Testis (tissue), 3 donors: Measurements from ENCODE around the gene BTBD10. TPM values are rescaled to one million over a fixed set of nuclear protein-coding genes. Genes with fewer than 3 reads are reported as not detected.
A peak's percentile ranks its signal among the peaks of the same experiment; 100 is the strongest.

Source experiments
- DNase-seq: peaks from one replicate; pipeline ENCODE4 v3.0.0-alpha.2; 2019
- H3K27ac ChIP-seq, 2 donors: fragments of 200-600 bp; sonication (generic); one replicate each; pipeline ENCODE4 v1.5.1; 2019
- H3K27me3 ChIP-seq: fragments of 200-600 bp; sonication (generic); one replicate; pipeline ENCODE4 v1.5.1; 2019
- H3K36me3 ChIP-seq: fragments of 200-600 bp; sonication (generic); one replicate; pipeline ENCODE4 v1.5.1; 2017; ENCODE audit warnings: low read depth; ENCODE audit errors: missing control alignments
- H3K4me1 ChIP-seq: fragments of 200-600 bp; sonication (generic); one replicate; pipeline ENCODE4 v1.5.1; 2019
- H3K4me3 ChIP-seq, 2 donors: fragments of 200-600 bp; sonication (generic); one replicate each; pipeline ENCODE4 v1.5.1; 2017 to 2019
- H3K9me3 ChIP-seq: fragments of 200-600 bp; sonication (generic); one replicate; pipeline ENCODE4 v1.5.1; 2017
- CTCF ChIP-seq, 3 experiments: fragments of 450-650 bp in 2 of 3; fragments of 200-600 bp in 1 of 3; sonication (generic) in 1 of 3; IDR thresholded peaks; one replicate each; pipeline ENCODE4 v1.5.1; 2016 to 2019; ENCODE audit warnings: antibody characterized with exemption in 3 of 3, mild to moderate bottlenecking in 2 of 3, moderate library complexity in 1 of 3
- POLR2A ChIP-seq: fragments of 450-650 bp; IDR thresholded peaks from one replicate; pipeline ENCODE4 v1.6.1; 2017; ENCODE audit warnings: antibody characterized with exemption, mild to moderate bottlenecking, moderate library complexity
- WGBS, 2 donors: methylation state at CpG; one replicate each; pipeline ENCODE4 v1.1.5; 2018; 5-methylcytosine and 5-hydroxymethylcytosine counted together
- intact Hi-C: fragments of 100-400 bp; cut with DNase I; formaldehyde crosslinking; loops from one replicate; pipeline ENCODE4 v1.15.1; 2023; ENCODE audit warnings: low total_unique reads
- polyA plus RNA-seq: library from polyadenylated mRNA; stranded (reverse); fragments of 350-450 nt; fragmentation: Illumina TruSeq; extraction: RNeasy Lipid Tissue Mini Kit (QIAGEN cat#74804); gene quantifications from one replicate; pipeline ENCODE4 v1.2.3, GENCODE V29; 2014; ENCODE audit warnings: low read depth, low replicate concordance; ENCODE audit not compliant: insufficient read depth
- total RNA-seq, 2 donors: library from RNA; depleted of rRNA; stranded (reverse); fragments of >200 nt; gene quantifications; one replicate each; pipeline ENCODE4 v1.2.3, GENCODE V29; 2016

BTBD10 gene
- total and polyA plus RNA-seq, 3 donors from 2014 or later = 47.0 to 81.7 (median 69.4) TPM

- no peak overlapping the region for H3K4me3 ChIP-seq
- H3K27ac ChIP-seq = no peak overlapping the region
- no peaks in the 10 kb centered on the region for H3K27me3 ChIP-seq
- H3K36me3 ChIP-seq = no peaks in the 10 kb centered on the region
- H3K9me3 ChIP-seq = no peaks in the 10 kb centered on the region
- no peak for DNase-seq
- intact Hi-C loops = no loop called here
- no peaks in the 10 kb centered on the region for H3K4me1 ChIP-seq
- 54 to 55% methylated on average over 3 of the region's 3 CpGs for WGBS, 2 donors
- TF ChIP-seq POLR2A (no peak), CTCF (IDR thresholded peaks at IDR 0.05) (no peak)
Observed at GRCh38 chr11:13494051-13494450, 31.0 kb upstream of the BTBD10 start.

- 46 to 61% methylated on average over 5 of the region's 5 CpGs for WGBS, 2 donors
- peak in 1 of 3 experiments; percentile 6 for TF ChIP-seq CTCF (IDR thresholded peaks at IDR 0.05)
- no peak for TF ChIP-seq POLR2A
- Histone ChIP-seq H3K36me3 (no peaks in the 10 kb centered on the region), H3K9me3 (no peaks in the 10 kb centered on the region), H3K27ac (no peak overlapping the region), H3K27me3 (no peaks in the 10 kb centered on the region), H3K4me3 (peak overlapping the region; percentile 37 to 56), H3K4me1 (no peaks in the 10 kb centered on the region)
- intact Hi-C loops = no loop called here
- DNase-seq = no peak
Observed at GRCh38 chr11:13487661-13488030, 24.6 kb upstream of the BTBD10 start.

GRCh38 chr11:13486926-13487660 is 24.1 kb upstream of the BTBD10 start:
- Histone ChIP-seq H3K4me3 (peak overlapping the region; percentile 37 to 56), H3K27me3 (no peaks in the 10 kb centered on the region), H3K4me1 (no peaks in the 10 kb centered on the region), H3K36me3 (no peaks in the 10 kb centered on the region), H3K9me3 (no peaks in the 10 kb centered on the region), H3K27ac (no peak overlapping the region)
- TF ChIP-seq CTCF (IDR thresholded peaks at IDR 0.05) (peak in 1 of 3 experiments; percentile 28), POLR2A (no peak)
- 36 to 50% methylated on average over 26 of the region's 26 CpGs for WGBS, 2 donors
- DNase-seq = peak; percentile 79
- intact Hi-C loops = no loop called here

GRCh38 chr11:13480198-13480597 is 17.2 kb upstream of the BTBD10 start:
- DNase-seq = no peak
- H3K9me3 ChIP-seq = no peaks in the 10 kb centered on the region
- H3K27ac ChIP-seq = no peak overlapping the region
- H3K27me3 ChIP-seq = no peaks in the 10 kb centered on the region
- 89 to 92% methylated on average over 3 to 9 of the region's 9 CpGs for whole genome bisulfite sequencing, 2 donors
- H3K4me3 ChIP-seq = no peak overlapping the region
- no peaks in the 10 kb centered on the region for H3K36me3 ChIP-seq
- H3K4me1 ChIP-seq = no peaks in the 10 kb centered on the region
- intact Hi-C loops = no loop called here
- TF ChIP-seq CTCF (IDR thresholded peaks at IDR 0.05) (no peak), POLR2A (no peak)

GRCh38 chr11:13479688-13480087 is 16.7 kb upstream of the BTBD10 start:
- Histone ChIP-seq H3K9me3 (no peaks in the 10 kb centered on the region), H3K27me3 (no peaks in the 10 kb centered on the region), H3K4me3 (no peak overlapping the region), H3K36me3 (no peaks in the 10 kb centered on the region), H3K4me1 (no peaks in the 10 kb centered on the region), H3K27ac (no peak overlapping the region)
- 93 to 98% methylated on average over 3 of the region's 3 CpGs for WGBS, 2 donors
- TF ChIP-seq CTCF (IDR thresholded peaks at IDR 0.05) (no peak), POLR2A (no peak)
- intact Hi-C loops = no loop called here
- DNase-seq = no peak
